Thyroid gland (tissue), 4 donors: ENCODE data around the gene IL31RA. TPM values are rescaled to one million over a fixed set of nuclear protein-coding genes. Genes with fewer than 3 reads are reported as not detected.

ENCODE experiments used
- DNase-seq, 2 donors: peaks; one replicate each; pipeline ENCODE4 v3.0.0-alpha.2; 2019
- H3K27ac ChIP-seq, 3 donors: fragments of 200-600 bp; sonication (generic); 1 replicate in 2 of 3; 2 replicates in 1 of 3; pipeline ENCODE4 v1.5.1; 2016 to 2019; ENCODE audit warnings: mild to moderate bottlenecking in 1 of 3, moderate library complexity in 1 of 3
- H3K27me3 ChIP-seq: fragments of 200-600 bp; sonication (generic); one replicate; pipeline ENCODE4 v1.5.1; 2019
- H3K36me3 ChIP-seq, 2 donors: fragments of 200-600 bp; sonication (generic); one replicate each; pipeline ENCODE4 v1.5.1; 2016 to 2019
- H3K4me1 ChIP-seq, 2 donors: fragments of 200-600 bp; sonication (generic); one replicate each; pipeline ENCODE4 v1.5.1; 2017 to 2019
- H3K4me3 ChIP-seq, 3 donors: fragments of 200-600 bp; sonication (generic); replicated peaks in 1 of 3; 1 replicate in 2 of 3; 2 replicates in 1 of 3; pipeline ENCODE4 v1.5.1; 2016; ENCODE audit warnings: mild to moderate bottlenecking in 1 of 3
- H3K9me3 ChIP-seq: fragments of 200-600 bp; sonication (generic); one replicate; pipeline ENCODE4 v1.5.1; 2017
- CTCF ChIP-seq, 6 experiments: fragments of 200-600 bp in 3 of 6; fragments of 450-650 bp in 3 of 6; sonication (generic) in 3 of 6; IDR thresholded peaks; one replicate each; pipeline ENCODE4 v1.5.1; 2016 to 2019; ENCODE audit warnings: antibody characterized with exemption in 6 of 6, mild to moderate bottlenecking in 2 of 6, inconsistent platforms in 1 of 6, moderate library complexity in 1 of 6
- POLR2A ChIP-seq, 2 donors: fragments of 450-650 bp; IDR thresholded peaks; one replicate each; pipeline ENCODE4 v1.6.1; 2017; ENCODE audit warnings: antibody characterized with exemption in 2 of 2, mild to moderate bottlenecking in 2 of 2, moderate library complexity in 1 of 2
- WGBS, 2 donors: methylation state at CpG; one replicate each; pipeline ENCODE4 v1.1.5; 2017; 5-methylcytosine and 5-hydroxymethylcytosine counted together
- intact Hi-C: fragments of 100-400 bp; cut with DNase I; formaldehyde crosslinking; loops from one replicate; pipeline ENCODE4 v1.15.1; 2023
- total RNA-seq, 4 donors: library from RNA; depleted of rRNA; stranded (reverse); fragments of >200 nt; gene quantifications; one replicate each; pipeline ENCODE4 v1.2.3, GENCODE V29; 2016

IL31RA gene
- total RNA-seq, 4 donors from 2014 or later = not detected

GRCh38 chr5:55925712-55926111 lies 74.6 kb downstream of the IL31RA start:
- Histone ChIP-seq H3K36me3 (no peaks in the 10 kb centered on the region), H3K27me3 (no peaks in the 10 kb centered on the region), H3K4me3 (no peak overlapping the region), H3K9me3 (no peaks in the 10 kb centered on the region), H3K4me1 (peaks cover 0 to 10% of the 10 kb centered on the region in 2 donors), H3K27ac (no peak overlapping the region)
- DNase-seq = no peak
- WGBS, 2 donors = 72 to 74% methylated on average over 5 of the region's 5 CpGs
- TF ChIP-seq POLR2A (IDR thresholded peaks at IDR 0.05) (no peak), CTCF (IDR thresholded peaks at IDR 0.05) (no peak)
- intact Hi-C loops = no loop called here

GRCh38 chr5:55926476-55926875 lies 75.3 kb downstream of the IL31RA start:
- peaks cover 0 to 10% of the 10 kb centered on the region in 2 donors for H3K4me1 ChIP-seq
- H3K9me3 ChIP-seq = no peaks in the 10 kb centered on the region
- H3K27ac ChIP-seq = no peak overlapping the region
- H3K27me3 ChIP-seq = no peaks in the 10 kb centered on the region
- TF ChIP-seq POLR2A (IDR thresholded peaks at IDR 0.05) (no peak), CTCF (IDR thresholded peaks at IDR 0.05) (no peak)
- DNase-seq = no peak
- WGBS, 2 donors = 85 to 96% methylated on average over 5 of the region's 5 CpGs
- H3K4me3 ChIP-seq = no peak overlapping the region
- intact Hi-C loops = no loop called here
- H3K36me3 ChIP-seq = no peaks in the 10 kb centered on the region

GRCh38 chr5:55927861-55928655 lies 76.9 kb downstream of the IL31RA start:
- no peak for TF ChIP-seq CTCF (IDR thresholded peaks at IDR 0.05)
- TF ChIP-seq POLR2A (IDR thresholded peaks at IDR 0.05) = no peak
- H3K36me3 ChIP-seq = no peaks in the 10 kb centered on the region
- intact Hi-C loops = no loop called here
- H3K27me3 ChIP-seq = no peaks in the 10 kb centered on the region
- DNase-seq = no peak
- peaks cover 0 to 7% of the 10 kb centered on the region in 2 donors for H3K4me1 ChIP-seq
- no peak overlapping the region for H3K27ac ChIP-seq
- WGBS, 2 donors = 90 to 93% methylated on average over 12 of the region's 12 CpGs
- no peaks in the 10 kb centered on the region for H3K9me3 ChIP-seq
- H3K4me3 ChIP-seq = no peak overlapping the region

- no peaks in the 10 kb centered on the region for H3K27me3 ChIP-seq
- no peaks in the 10 kb centered on the region for H3K36me3 ChIP-seq
- 87 to 92% methylated on average over 12 of the region's 12 CpGs for WGBS, 2 donors
- DNase-seq = no peak
- no peaks in the 10 kb centered on the region for H3K9me3 ChIP-seq
- H3K4me3 ChIP-seq = no peak overlapping the region
- intact Hi-C loops = no loop called here
- H3K4me1 ChIP-seq = no peaks in the 10 kb centered on the region
- TF ChIP-seq POLR2A (IDR thresholded peaks at IDR 0.05) = no peak
- no peak for TF ChIP-seq CTCF (IDR thresholded peaks at IDR 0.05)
- H3K27ac ChIP-seq = no peak overlapping the region
Observed at GRCh38 chr5:55929020-55929799, 78.1 kb downstream of the IL31RA start.

GRCh38 chr5:55932700-55933099 lies 81.5 kb downstream of the IL31RA start:
- intact Hi-C loops = loop anchor here (5.0 kb wide), 1 partner anchor 270 kb away; no protein-coding TSS in a partner anchor
- TF ChIP-seq POLR2A (IDR thresholded peaks at IDR 0.05) (no peak), CTCF (IDR thresholded peaks at IDR 0.05) (no peak)
- DNase-seq = no peak
- H3K4me1 ChIP-seq = no peaks in the 10 kb centered on the region
- H3K27me3 ChIP-seq = no peaks in the 10 kb centered on the region
- WGBS, 2 donors = 76 to 83% methylated on average over 4 of the region's 4 CpGs
- no peaks in the 10 kb centered on the region for H3K9me3 ChIP-seq
- no peak overlapping the region for H3K27ac ChIP-seq
- H3K4me3 ChIP-seq = no peak overlapping the region
- H3K36me3 ChIP-seq = no peaks in the 10 kb centered on the region
